Endothelial cell of umbilical vein (primary cell): ENCODE measurements around the gene LECT2. TPM values are rescaled to one million over a fixed set of nuclear protein-coding genes. Genes with fewer than 3 reads are reported as not detected.

Experiments used
- BruUV-seq: library from RNA; stranded (reverse); fragments of 400-500 nt; replicated peaks from 2 replicates; lab custom pipeline; 2021; lab: Mats Ljungman, UMichigan
- CTCF ChIA-PET: fragments of 300-600, 350-600 bp; sonication (Branson Sonifier 250); formaldehyde crosslinking; loops from one replicate; lab custom pipeline; 2021; ENCODE audit warnings: antibody characterized with exemption, inconsistent platforms; lab: Charles Lee
- POLR2A ChIA-PET: fragments of 300-600, 350-600 bp; sonication (Branson Sonifier 250); formaldehyde crosslinking; loops from one replicate; lab custom pipeline; 2021; ENCODE audit warnings: antibody characterized with exemption, inconsistent platforms; lab: Charles Lee
- DNase-seq: peaks from one replicate; pipeline ENCODE4 v3.0.0-alpha.2; 2011; ENCODE audit warnings: low read depth, low spot score
- FAIRE-seq: peaks from 2 replicates; lab custom pipeline; 2011; peaks lifted over from hg19 to GRCh38; lab: Jason Lieb, UNC
- H2AFZ ChIP-seq: 2 replicates; pipeline ENCODE4 v1.6.0; 2012; ENCODE audit warnings: low read depth, low read length, control low read depth, inconsistent platforms
- H3K27ac ChIP-seq: 2 replicates; pipeline ENCODE4 v1.5.1; 2011; ENCODE audit warnings: low read depth, mild to moderate bottlenecking, control low read depth, low read length, moderate library complexity; ENCODE audit not compliant: insufficient read depth
- H3K27me3 ChIP-seq, 2 experiments: 2 replicates each; pipeline versions ENCODE4 v1.6.0 to v1.6.1; 2011; ENCODE audit warnings: low read length in 2 of 2, mixed read lengths in 1 of 2; ENCODE audit not compliant: control insufficient read depth in 2 of 2, insufficient read depth in 2 of 2
- H3K36me3 ChIP-seq, 2 experiments: 2 replicates in 1 of 2; 3 replicates in 1 of 2; pipeline ENCODE4 v1.5.1; 2011; ENCODE audit warnings: low read length in 2 of 2, mild to moderate bottlenecking in 1 of 2, moderate library complexity in 1 of 2; ENCODE audit not compliant: control insufficient read depth in 2 of 2, insufficient read depth in 2 of 2; ENCODE audit errors: extremely low read depth in 1 of 2
- H3K4me1 ChIP-seq: 3 replicates; pipeline ENCODE4 v1.5.1; 2011; ENCODE audit warnings: mild to moderate bottlenecking, low read length; ENCODE audit not compliant: control insufficient read depth, insufficient read depth; ENCODE audit errors: extremely low read depth
- H3K4me2 ChIP-seq: 2 replicates; pipeline ENCODE4 v1.6.1; 2011; ENCODE audit warnings: low read length, control low read depth, mixed read lengths; ENCODE audit not compliant: insufficient read depth
- H3K4me3 ChIP-seq, 3 experiments: fragments of 200-600 bp in 1 of 3; sonication (generic), shearing (Covaris generic) in 1 of 3; replicated peaks in 1 of 3; 2 replicates each; pipeline ENCODE4 v1.5.1; 2011 to 2016; ENCODE audit warnings: control low read depth in 3 of 3, low read length in 3 of 3, mild to moderate bottlenecking in 2 of 3, inconsistent platforms in 1 of 3, low read depth in 1 of 3, moderate library complexity in 1 of 3; ENCODE audit not compliant: insufficient read depth in 1 of 3
- H3K79me2 ChIP-seq: 2 replicates; pipeline ENCODE4 v1.6.0; 2012; ENCODE audit warnings: low read length, inconsistent platforms; ENCODE audit not compliant: control insufficient read depth, insufficient read depth
- H3K9ac ChIP-seq: replicated peaks from 2 replicates; pipeline ENCODE3; 2011; ENCODE audit warnings: low read length, control low read depth; ENCODE audit not compliant: insufficient read depth; ENCODE audit errors: extremely low read depth
- H3K9me1 ChIP-seq: replicated peaks from 3 replicates; pipeline ENCODE4 v1.6.0; 2011; ENCODE audit warnings: mild to moderate bottlenecking, low read length; ENCODE audit not compliant: control insufficient read depth, insufficient read depth; ENCODE audit errors: extremely low read depth
- H3K9me3 ChIP-seq: replicated peaks from 2 replicates; pipeline ENCODE4 v1.5.1; 2012; ENCODE audit warnings: low read length, inconsistent platforms; ENCODE audit not compliant: control insufficient read depth, insufficient read depth
- H4K20me1 ChIP-seq: replicated peaks from 2 replicates; pipeline ENCODE3; 2011; ENCODE audit warnings: mild to moderate bottlenecking, low read length; ENCODE audit not compliant: control insufficient read depth, insufficient read depth; ENCODE audit errors: extremely low read depth
- CTCF ChIP-seq, 2 donors: IDR thresholded peaks; 1 replicate in 1 of 2; 2 replicates in 1 of 2; pipeline ENCODE4 v1.5.1; 2011; ENCODE audit warnings: low read length in 2 of 2, mild to moderate bottlenecking in 2 of 2, moderate library complexity in 2 of 2, control low read depth in 1 of 2, inconsistent platforms in 1 of 2, low read depth in 1 of 2; ENCODE audit not compliant: insufficient read depth in 1 of 2; ENCODE audit errors: extremely low read depth in 1 of 2
- EZH2 ChIP-seq: IDR thresholded peaks from 2 replicates; pipeline ENCODE4 v1.6.1; 2012; ENCODE audit warnings: borderline replicate concordance, low read depth, mild to moderate bottlenecking, moderate library complexity, low read length, inconsistent platforms; ENCODE audit not compliant: severe bottlenecking
- FOS ChIP-seq: IDR thresholded peaks from 2 replicates; pipeline ENCODE4 v1.6.1; 2011; ENCODE audit warnings: mild to moderate bottlenecking, low read length, moderate library complexity, borderline replicate concordance; ENCODE audit not compliant: insufficient read depth
- GATA2 ChIP-seq: IDR thresholded peaks from 2 replicates; pipeline ENCODE4 v1.7.0; 2011; ENCODE audit warnings: low read depth, mild to moderate bottlenecking, moderate library complexity, mixed read lengths, low read length; ENCODE audit not compliant: insufficient read length, insufficient read depth
- JUN ChIP-seq: IDR thresholded peaks from 2 replicates; pipeline ENCODE4 v1.6.1; 2011; ENCODE audit warnings: borderline replicate concordance, low read depth; ENCODE audit not compliant: insufficient read length, insufficient read depth
- MAX ChIP-seq: IDR thresholded peaks from 2 replicates; pipeline ENCODE4 v1.6.1; 2011; ENCODE audit not compliant: insufficient read depth, insufficient read length
- MYC ChIP-seq: IDR thresholded peaks from one replicate; pipeline ENCODE4 v1.6.1; 2011; ENCODE audit warnings: mild to moderate bottlenecking, low read depth, low read length
- POLR2A ChIP-seq: IDR thresholded peaks from 2 replicates; pipeline ENCODE4 v1.6.1; 2012; ENCODE audit warnings: low read depth, mild to moderate bottlenecking, control low read depth, low read length
- POLR2AphosphoS5 ChIP-seq: IDR thresholded peaks from 2 replicates; pipeline ENCODE4 v1.6.1; 2012; ENCODE audit warnings: low read depth, mild to moderate bottlenecking, control low read depth, low read length, moderate library complexity; ENCODE audit not compliant: insufficient read depth
- dilution Hi-C: fragments of 300-500 bp; cut with MboI; formaldehyde crosslinking; loops from one replicate; pipeline ENCODE4 v1.15.0; 2019; ENCODE audit warnings: low sequenced_read_pairs; ENCODE audit not compliant: extremely low pct_ligation_motif_present
- intact Hi-C: fragments of 100-400 bp; cut with micrococcal nuclease; formaldehyde crosslinking; loops from one replicate; pipeline ENCODE4 v1.10.0; 2022
- polyA plus RNA-seq, 4 experiments: library from polyadenylated mRNA; depleted of rRNA in 3 of 4; stranded (reverse) in 3 of 4; unstranded in 1 of 4; fragments of >200 nt; gene quantifications; 2 replicates each; pipeline versions ENCODE4 v1.2.1 to v1.2.3, GENCODE V29; 2011 to 2012; ENCODE audit warnings: missing spikeins in 1 of 4
- total RNA-seq: library from RNA; stranded (reverse); gene quantifications from 2 replicates; pipeline ENCODE4 v1.2.3, GENCODE V29; 2021

LECT2 gene
- total and polyA plus RNA-seq, 2 donors (not counting 3 experiments of a cell fraction or from before 2014, with no cell fraction given), result not detected

- H3K9me3 ChIP-seq, result no peaks in the 10 kb centered on the region
- TF ChIP-seq POLR2AphosphoS5, result no peak
- H2AFZ ChIP-seq, result no peak overlapping the region
- CTCF ChIA-PET, result interaction anchor here (0.6 kb wide), 1 partner anchor 21 kb away, joined by 3 read pairs; no protein-coding TSS in a partner anchor
- no peaks in the 10 kb centered on the region for H3K4me1 ChIP-seq
- no peaks in the 10 kb centered on the region for H3K79me2 ChIP-seq
- no peak overlapping the region for H3K27ac ChIP-seq
- H3K4me2 ChIP-seq, result no peak overlapping the region
- POLR2A ChIA-PET, result no interaction called here
- H3K9me1 ChIP-seq, result no peaks in the 10 kb centered on the region
- no TSS peak for BruUV-seq
- dilution Hi-C loops (no loop called here), intact Hi-C loops (no loop called here)
- no peak for FAIRE-seq
- no peak overlapping the region for H3K4me3 ChIP-seq
- H3K9ac ChIP-seq, result no peak overlapping the region
- no peaks in the 10 kb centered on the region for H3K36me3 ChIP-seq
- DNase-seq, result no peak
- no peaks in the 10 kb centered on the region for H4K20me1 ChIP-seq
- peaks cover 2 to 25% of the 10 kb centered on the region in 2 experiments for H3K27me3 ChIP-seq
Observed at GRCh38 chr5:135966165-135966564, 11.4 kb upstream of the LECT2 start.

GRCh38 chr5:135965504-135965903 is 10.7 kb upstream of the LECT2 start:
- DNase-seq (no peak), FAIRE-seq (no peak)
- no peak overlapping the region for H3K4me2 ChIP-seq
- no TSS peak for BruUV-seq
- peaks cover 2 to 21% of the 10 kb centered on the region in 2 experiments for H3K27me3 ChIP-seq
- H3K79me2 ChIP-seq, result no peaks in the 10 kb centered on the region
- H3K27ac ChIP-seq, result no peak overlapping the region
- H3K9me3 ChIP-seq, result no peaks in the 10 kb centered on the region
- POLR2A ChIA-PET, result no interaction called here
- H4K20me1 ChIP-seq, result no peaks in the 10 kb centered on the region
- H3K4me3 ChIP-seq, result no peak overlapping the region
- H3K4me1 ChIP-seq, result no peaks in the 10 kb centered on the region
- dilution Hi-C loops (no loop called here), intact Hi-C loops (no loop called here)
- no peak overlapping the region for H3K9ac ChIP-seq
- H3K9me1 ChIP-seq, result no peaks in the 10 kb centered on the region
- CTCF ChIA-PET, result interaction anchor here (1.0 to 1.4 kb wide), 2 partner anchors 12 to 28 kb away, joined by 3 read pairs; no protein-coding TSS in a partner anchor
- no peaks in the 10 kb centered on the region for H3K36me3 ChIP-seq
- no peak overlapping the region for H2AFZ ChIP-seq
- TF ChIP-seq JUN (no peak), EZH2 (no peak), GATA2 (no peak), MAX (no peak), FOS (no peak), POLR2AphosphoS5 (no peak), MYC (no peak), POLR2A (no peak), CTCF (IDR thresholded peaks at IDR 0.05; ENCODE audit: extremely low read depth in 1 of 2, insufficient read depth in 1 of 2, low read depth in 1 of 2, low read length in 2 of 2) (no peak)
